GM19193 (cell line): Measurements from ENCODE around the gene GAPVD1.

Source experiments
- POLR2A ChIP-seq: IDR thresholded peaks from 4 replicates; pipeline ENCODE4 v1.6.1; 2011; ENCODE audit not compliant: insufficient read depth, insufficient read length; ENCODE audit errors: extremely low read depth

Gene GAPVD1

DNA sequence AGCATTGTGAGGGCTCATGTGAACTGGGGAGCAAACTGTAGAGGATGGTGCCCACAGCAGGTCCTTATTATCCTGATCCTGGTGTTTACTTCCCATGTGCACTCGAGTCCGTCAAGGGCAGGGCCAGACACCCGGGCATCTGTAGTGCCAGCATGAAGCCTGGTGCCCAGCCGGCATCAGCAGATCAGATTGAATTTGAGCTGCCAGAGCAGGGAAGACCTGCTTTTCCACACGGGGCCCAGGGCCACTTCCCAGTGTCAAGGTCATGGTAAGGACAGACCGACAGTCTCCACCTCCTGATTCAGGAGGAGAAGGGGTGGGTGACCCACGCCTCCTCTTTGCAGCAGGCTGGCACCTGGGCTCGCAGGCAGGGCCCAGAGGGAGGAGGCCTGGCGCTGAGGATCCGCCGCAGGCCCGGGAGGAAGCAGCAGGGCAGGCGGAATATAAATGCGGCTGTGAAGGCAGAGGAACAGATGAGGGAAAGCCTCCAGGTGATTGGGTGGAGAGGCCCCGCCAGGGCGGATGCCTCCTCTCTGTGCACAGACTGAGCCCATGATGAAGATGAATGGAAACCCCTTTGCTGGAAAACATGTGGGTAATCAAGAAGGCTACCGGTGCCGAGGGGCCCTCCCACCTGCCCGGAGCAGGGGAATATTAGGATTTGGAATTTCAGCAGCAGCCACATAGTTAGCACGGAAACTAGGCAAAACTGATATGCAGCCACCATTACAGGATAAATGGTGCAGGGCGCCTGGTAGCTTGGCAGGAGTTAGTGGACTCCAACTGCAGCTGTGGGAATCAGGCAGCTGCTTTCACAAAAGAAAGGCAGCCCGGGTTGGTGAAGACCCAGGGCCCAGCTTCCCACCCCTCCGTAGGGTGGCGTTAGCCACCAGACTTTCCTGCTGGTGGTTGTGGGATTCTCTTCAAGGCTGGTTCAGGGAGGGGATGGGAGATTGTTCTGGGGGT is 114.9 kb downstream of the GAPVD1 start:
- no peak for TF ChIP-seq POLR2A

DNA sequence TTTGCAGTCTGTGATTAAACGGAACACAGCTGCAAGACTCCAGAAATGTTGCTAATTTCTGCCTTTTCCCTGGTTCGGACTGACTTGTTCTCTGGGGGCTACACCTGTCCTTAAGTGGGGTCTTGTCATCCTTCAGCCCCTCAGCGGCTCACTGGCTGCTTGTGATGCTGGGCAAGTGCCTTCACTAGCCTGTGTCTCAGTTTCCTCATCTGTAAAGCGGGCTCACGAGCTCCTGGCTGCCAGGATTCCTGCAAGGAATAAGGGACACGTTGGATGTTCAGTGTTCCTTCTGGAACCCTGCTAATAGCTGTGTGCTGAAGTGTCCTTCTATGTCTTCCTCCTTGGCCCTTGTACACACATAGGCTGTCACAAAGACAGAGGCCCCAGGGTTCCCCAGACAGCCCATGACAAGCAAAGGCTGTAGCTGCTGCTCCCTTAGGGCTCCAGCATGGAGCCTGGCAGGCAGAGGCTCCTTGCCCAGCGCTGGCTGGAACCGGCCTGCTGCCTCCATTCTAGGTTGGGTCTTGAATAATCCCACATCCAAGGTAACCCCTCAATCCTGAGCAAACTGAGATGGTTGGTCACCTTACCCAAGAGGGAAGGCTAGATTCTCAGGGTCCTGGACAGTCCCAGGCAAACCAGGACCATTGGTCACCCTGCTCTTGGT is 116.1 kb downstream of the GAPVD1 start:
- no peak for TF ChIP-seq POLR2A

DNA sequence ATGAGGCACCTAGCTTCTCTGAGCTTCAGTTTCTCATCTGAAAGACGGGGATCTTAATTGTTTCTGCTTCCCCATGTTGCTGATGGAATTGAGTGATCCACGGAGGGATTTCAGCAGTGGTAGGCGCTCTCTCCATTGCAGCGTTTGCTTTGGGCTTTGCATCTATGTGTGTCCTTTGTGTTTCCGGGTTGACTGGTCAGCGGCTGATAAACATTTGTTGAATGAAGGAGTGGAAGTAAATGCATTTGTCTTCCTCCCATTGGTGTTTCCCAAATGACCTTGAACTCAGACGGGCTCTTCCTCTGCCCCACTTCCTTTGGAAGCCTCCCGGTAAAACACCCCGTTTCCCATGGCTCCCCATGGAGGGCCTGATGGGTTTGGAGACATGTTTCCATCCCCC is 117.2 kb downstream of the GAPVD1 start:
- no peak for TF ChIP-seq POLR2A

DNA sequence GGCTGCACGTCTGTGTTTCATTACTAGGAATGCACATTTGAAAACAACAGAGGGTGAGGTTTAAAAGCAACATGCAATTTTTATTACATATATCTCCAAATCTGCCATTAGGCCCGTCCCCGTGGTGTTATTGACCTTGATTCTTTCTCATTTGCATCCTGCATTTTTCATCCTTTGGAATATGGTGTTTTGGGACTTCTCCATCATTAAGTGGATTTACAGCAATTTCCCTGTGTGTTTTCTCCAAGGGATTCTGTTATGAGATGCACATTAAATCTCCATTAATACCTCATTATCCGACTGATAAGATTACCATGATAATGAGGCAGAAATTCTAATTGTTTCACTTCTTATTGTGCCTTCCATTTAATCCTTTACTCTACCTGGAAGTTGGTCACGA is 117.6 kb downstream of the GAPVD1 start:
- no peak for TF ChIP-seq POLR2A

DNA sequence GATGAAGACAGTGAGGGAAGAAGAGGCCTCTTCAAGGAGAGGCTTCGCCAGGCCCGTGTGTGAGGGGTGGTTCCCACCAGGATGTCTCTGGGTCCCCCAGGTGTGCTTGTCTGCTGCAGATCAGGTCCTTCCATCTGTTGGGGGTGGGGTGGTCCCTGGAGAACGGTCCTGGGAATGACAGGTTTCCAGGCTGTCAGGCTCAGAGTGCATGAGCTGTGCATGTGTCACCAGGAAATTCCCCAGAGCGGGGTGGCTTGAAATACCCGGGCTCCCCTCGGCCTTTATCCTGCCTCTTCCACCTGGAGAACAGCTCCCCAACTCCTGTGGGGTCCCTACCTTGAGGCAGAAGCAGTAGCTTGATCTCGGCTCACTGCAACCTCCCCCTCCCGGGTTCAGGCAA is 118.8 kb downstream of the GAPVD1 start:
- no peak for TF ChIP-seq POLR2A

DNA sequence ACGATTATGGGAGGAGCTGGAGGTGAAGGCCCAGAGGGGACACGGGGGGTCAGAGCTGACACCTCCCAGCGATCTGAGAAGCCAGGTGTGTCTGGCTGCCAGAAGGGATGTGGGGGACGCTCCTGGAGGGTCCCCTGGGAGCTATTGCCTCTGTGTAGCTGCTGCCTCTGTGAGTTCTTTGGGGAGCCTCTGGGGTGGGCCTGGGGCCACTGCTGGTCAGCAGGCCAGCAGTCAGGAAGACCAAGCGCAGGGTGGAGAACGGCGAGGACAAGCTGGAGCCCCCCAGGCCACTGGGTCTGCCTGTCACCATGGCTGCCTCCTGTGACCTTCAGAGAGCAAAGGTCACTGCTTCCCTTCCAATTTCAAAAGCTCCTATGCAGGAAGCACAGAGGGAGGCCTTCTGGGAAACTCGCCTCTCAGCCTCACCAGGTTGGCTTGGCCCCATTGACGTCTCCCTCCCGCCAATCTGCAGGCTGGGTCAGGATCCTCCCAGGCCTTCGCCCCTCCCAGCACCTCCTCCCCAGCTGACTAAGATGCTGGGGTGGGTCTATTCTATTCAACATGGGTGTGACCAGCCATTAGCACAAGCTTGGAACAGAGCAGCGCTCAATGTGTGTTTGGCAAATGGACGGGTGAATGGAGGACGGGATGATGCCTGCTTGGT is 126.4 kb downstream of the GAPVD1 start:
- TF ChIP-seq POLR2A: no peak

DNA sequence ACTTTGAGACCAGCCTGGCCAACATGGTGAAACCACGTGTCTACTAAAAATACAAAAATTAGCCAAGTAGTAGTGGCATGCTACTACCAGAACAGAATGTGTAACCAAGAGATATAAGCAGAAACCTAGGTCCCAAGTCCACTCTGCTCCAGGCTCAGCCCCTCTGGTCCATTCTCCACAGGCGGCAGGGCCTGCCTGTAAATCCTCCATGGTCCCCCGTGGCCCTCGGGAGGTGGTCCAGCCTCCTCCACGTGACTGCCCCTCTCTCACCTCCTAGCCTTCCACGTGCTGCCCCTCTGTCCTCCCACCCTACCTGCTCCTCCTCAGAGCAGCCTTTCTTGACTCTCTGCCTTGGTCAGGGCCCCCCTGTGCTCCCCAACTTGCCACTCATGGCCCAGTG is 127.4 kb downstream of the GAPVD1 start:
- TF ChIP-seq POLR2A: no peak

DNA sequence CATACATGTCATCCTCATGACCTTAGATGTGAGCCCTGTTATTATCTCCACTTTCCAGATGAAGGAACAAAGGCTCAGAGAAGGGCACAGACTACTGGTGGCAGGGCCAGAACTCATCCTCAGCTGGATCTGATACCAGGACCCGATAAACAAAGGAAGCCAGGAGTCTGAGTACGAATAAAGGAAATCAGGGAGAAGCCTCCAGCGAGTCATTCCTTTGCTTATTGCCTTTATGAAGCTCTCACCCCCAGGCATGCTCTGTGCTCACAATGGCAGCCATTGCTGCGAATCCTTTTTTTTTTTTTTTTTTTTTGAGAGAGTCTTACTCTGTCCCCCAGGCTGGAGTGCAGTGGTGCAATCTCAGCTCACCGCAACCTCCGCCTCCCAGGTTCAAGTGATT is 130.1 kb downstream of the GAPVD1 start:
- TF ChIP-seq POLR2A: no peak

DNA sequence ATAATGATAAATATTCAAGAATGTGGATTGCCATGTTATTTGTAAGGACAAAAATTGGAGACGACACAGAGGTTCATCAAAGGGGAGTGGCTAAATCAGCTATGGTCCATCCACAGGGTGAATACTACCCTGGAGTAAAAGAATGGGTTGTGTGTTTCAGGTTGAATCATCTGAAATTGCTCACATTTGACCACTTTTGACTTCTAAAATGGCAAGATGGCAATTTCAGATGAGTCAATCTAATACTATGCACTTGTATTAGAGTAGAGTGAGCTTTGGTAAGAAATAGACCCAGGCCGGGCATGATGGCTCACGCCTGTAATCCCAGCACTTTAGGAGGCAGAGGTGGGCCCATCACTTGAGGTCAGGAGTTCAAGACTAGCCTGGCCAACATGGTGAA is 131.8 kb downstream of the GAPVD1 start:
- no peak for TF ChIP-seq POLR2A

DNA sequence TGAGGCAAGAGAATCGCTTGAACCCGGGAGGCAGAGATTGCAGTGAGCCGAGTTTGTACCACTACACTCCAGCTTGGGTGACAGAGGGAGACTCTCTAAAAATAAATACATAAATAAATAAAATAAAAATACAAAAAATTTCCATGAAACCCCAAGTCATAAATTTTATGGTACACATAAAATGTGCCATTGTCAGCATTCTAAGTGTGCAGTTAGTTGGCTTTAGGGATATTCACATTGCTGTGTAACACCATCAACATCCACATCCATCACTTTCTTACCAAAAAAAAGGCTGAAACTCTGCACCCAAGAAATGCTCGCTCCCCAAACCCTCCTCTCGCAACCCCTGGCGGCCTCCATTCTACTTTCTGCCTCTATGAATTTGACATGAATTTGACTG is 135.2 kb downstream of the GAPVD1 start:
- no peak for TF ChIP-seq POLR2A

DNA sequence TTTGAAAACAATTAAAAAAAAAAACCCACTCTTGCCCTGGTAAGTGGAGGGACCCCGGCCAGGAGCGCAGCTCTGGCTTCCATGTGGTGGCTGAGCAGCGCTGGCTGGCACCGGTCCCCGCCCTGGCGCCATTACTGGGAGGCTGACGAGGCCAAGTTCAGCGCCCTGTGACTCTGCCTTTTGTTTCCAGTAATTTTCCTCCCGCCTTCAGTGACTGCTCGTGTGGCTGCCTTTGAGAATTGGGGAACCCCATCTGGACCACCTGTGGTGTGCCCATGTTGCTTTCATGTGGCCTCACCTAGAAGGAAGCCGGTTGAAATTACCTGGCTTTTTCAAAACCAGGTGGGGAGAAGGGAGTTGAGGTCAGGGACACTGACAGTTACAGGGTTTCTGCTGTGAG is 136.1 kb downstream of the GAPVD1 start:
- no peak for TF ChIP-seq POLR2A

DNA sequence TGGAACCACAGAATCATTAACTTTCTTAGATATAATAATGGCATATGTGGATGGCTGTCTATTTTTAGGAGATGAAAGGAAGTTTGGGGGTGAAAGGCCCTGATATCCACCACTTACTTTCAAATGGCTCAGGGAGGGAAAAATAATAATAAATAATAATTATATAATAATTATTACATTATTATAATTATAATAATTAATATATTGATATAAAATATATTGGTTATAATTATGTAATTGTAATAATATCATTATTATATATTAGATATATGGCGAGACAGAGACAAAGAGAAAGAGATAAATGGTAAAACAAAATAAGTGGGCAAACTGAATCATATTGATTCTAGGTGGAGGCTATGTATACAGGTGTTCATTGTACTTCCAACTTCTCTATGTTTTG is 136.6 kb downstream of the GAPVD1 start:
- no peak for TF ChIP-seq POLR2A

DNA sequence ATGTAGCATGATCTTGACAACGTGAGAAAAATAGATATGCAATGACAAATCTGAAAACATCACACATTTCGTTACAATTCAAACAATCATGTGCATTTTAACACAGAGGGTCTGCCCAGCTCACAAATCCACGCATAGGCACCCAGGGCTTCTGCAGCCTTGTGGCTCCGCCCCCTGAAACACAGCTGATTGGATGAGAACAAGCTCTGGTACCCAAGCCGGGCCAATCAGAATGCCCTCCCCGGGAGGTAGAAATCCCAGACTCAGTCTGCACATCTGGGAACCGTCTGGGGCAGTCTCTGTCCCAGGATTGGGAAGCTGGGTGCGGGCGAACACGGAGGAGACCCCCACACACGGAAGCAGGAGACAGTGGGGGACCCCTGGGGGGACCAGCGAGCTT is 137.5 kb downstream of the GAPVD1 start:
- no peak for TF ChIP-seq POLR2A

DNA sequence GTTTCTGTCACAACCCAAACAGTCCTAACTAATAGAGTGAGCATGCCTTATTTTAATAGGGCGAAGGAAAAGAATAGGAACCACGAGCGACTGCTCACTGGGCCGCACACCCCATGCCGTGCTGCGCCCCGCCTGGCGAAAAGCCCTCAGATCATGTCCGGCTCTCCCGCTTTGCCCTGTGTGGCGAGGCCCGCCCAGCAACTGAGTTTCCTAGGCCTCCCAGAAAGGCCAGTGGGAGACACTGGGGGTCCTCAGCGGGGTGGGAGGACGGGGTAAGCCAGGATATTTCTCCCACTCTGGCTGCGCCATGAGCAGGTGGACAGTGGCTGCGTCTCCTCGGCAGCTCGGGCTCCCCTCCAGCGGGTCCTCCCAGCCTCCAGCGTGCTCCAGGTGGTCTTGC is 138.0 kb downstream of the GAPVD1 start:
- TF ChIP-seq POLR2A: no peak
